SHP77 treated with DMSO at 0.1 percent for 48 hours (cell line): ENCODE measurements around the gene CRIP1.

Experiments used
- DNase-seq: peaks from one replicate; lab custom pipeline; 2025; lab: John Stamatoyannopoulos, UW

Gene CRIP1

DNA sequence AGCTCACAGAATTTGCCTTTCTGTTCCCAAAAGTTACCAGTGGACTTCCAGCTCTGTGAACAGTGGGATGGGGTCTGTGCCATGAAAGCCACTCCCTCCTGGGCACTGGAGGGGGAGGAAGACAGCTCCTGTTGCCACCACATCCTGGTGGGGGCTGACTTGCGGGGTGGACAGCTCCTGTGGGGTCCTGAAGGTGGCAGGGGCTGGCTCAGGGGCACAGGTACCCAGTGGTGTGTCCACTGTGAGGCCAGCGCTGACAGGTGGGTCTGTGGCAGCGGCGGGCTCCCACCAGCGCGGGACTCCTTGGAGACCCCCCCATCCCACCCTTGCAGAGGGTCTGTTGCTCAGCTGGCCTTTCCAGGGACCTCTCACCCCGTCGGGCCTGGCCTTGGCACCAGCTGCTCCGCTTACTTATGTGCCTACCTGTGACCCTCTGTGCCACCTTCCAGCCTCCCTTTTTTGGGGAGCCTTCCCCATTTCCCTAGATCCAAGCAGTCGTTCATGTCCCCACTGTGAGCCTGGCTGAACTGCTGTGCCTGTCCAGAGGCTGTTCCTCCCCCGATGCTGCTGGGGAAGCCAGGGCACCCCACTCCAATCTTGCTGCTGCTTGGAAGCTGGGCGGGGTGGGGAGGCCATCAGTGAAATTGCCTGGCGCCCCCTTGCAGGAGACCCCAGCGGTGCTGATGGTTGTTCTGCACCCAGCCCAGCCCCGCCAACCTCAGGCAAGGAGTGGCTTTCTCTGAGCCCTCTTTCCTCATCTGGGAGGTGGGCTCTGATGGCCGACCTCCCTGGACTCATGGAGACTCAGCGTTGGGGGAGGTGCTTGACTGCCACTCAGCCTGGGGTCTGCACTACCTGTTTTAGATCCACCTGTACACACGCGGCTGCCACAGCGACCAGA lies 6.5 kb downstream of the CRIP1 start:
- no peak for DNase-seq

DNA sequence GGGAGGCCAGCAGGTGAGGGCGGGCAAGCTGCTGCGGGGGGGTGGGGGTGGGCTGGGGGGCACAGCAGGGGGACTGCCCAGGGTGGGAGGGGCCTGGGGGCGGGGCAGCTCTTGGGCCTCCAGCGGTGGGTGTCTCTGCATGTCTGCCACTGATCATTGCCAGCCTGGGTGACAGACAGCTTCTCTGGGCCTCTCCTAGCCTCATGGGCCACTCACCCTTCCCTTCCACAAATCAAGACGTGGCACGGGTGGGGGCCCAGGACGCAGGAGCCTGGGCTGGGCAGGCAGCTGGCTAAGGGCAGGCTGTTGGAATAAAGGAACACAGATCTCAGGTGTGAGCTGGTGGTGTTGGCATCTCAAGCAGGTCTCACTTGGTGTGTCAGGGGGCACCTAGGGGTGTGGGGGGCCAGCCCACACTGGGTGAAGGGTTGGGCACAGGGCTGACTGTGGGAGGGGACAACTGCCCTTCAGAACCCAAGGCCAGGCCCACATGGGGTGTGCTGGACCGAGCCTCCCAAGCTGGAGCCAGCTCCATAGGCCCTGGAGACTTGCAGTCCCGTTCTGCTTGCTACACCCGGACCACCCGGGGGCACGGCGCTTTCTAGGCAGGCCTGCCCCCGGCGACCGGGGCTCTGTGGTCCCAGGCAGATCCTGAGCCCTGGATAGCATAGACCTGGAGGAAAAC lies 7.4 kb downstream of the CRIP1 start:
- DNase-seq: no peak

DNA sequence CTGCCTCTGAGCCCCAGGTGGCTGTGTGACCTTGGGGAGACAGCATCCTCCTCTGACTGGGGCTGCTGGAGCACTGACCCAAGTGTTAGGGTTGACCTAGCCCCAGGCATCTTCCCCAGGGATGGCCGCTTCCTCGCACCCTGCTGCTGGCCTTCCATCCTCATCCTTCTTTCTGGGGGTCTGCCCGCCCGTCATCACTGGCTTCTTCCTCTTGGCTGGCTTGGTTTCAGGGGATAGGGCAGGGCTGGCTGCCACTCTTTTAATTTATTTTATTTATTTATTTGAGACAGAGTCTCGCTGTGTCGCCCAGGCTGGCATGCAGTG lies 7.9 kb downstream of the CRIP1 start:
- no peak for DNase-seq

DNA sequence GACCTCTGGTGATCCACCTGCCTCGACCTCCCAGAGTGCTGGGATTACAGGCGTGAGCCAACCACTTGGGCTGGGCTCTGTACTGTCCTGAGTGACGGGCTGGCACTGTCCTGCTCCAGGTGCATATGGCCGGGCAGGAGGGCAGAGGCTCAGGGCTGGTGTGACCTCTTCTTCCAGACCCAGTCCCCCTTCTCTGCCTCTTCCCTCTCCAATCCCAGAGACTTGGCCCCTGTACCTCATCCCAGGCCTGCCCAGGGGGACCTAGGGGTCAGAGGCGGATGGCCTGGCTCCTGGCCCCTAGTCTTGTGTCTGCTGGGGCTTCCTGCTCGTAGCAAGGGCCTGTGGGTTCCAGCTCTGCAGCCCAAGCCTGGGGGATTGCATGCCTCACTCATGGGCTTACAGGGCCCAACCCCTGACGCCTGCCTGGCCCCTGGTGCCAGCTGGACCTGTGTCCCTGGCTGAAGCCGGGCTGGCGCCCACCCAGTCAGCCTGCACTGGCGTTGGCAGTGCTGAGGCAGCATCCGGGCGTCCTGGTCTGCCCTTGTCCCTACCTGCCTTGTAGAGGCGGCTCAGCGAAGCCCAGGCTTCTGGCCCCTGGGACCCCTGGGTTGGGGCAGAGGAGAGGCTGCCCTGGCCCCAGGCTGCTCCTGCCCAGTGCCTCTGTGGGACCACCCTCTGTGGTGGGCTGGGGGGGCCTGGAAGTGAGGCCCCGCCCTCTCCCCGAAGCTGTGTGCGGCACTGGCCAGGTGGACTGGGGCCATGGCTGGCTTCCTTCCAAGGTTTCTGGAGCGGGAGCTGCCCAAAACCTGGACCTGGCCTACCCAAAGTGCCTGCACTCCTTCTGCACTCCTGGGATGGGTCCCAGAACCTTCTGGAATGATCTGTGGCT lies 8.7 kb downstream of the CRIP1 start:
- no peak for DNase-seq

DNA sequence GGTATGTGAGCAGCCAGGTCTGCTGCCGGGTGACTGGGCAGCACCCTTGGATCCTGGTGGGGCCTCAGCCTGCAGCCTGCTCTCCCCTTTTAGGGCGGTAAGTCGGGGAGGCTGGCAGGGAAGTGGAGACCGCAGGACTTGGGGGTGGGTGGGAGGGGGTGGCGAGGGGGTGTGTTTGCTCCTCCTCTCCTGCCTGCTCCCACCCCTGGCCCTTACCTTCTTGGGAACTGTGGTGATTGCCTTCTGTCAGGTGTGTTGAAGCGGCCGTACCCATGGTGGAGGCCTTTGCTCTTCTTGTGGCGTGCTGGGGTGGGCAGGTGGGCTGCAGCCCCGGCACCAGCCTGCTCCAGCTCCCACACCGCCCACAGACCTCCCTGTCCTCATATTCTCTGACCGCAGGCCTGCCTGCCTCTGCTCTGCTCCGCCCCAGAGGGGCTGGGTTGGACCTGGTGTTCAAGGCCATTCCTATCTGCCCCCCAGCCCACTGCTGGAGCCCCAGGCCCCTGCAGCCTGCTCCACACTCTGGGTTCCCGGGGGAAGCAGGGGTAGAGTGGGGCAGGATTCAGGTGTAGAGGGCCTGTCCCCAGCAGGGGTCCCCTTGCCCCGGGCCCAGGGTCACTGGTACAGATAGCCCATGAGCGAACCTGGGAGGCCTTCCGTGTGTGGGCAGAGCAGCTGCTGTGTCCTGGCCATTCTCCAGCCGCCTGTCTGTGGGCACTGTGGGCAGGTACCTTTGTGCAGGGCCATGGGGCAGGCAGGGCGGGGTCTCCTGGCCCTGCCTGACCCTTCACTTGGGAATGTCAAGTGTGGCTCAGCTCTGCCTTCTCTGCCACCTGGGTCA lies 9.5 kb downstream of the CRIP1 start:
- no peak for DNase-seq

DNA sequence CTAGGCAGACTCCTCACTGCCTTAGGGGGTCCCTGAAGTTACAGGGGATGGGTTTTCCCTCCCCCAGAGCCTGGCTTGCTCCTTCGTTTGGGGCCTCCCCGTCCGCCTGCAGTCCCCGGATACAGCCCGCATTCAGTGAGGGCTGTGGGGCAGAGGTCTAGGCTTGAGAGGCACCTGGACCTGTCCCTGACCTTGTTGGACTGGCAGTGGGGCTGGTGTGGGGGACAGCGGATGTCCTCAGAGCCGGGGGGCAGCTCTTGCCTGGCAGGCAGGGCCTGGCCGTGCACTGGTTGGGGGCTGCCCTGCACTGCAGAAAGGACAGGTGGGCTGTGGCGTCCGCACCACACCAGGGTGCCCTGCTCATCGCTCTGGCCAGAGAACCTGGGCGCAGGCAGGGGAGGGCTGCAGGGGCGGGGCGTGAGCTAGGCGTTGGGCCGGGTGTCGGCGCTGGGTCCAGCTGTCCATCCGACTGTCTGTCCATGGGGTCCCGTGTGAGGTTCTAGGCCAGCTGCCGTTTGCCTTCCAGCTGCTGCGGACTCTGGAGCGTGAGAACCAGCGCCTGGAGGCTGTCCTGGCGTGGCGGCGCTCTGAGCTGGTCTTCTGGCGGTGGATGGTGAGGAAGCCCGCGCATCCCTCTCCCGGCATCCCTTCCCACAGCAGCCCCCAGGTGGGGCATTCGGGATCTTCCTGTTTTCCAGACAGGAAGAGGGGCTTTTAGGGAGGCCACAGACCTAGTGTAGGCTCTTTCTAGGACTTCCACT lies 10.3 kb downstream of the CRIP1 start:
- DNase-seq: no peak

DNA sequence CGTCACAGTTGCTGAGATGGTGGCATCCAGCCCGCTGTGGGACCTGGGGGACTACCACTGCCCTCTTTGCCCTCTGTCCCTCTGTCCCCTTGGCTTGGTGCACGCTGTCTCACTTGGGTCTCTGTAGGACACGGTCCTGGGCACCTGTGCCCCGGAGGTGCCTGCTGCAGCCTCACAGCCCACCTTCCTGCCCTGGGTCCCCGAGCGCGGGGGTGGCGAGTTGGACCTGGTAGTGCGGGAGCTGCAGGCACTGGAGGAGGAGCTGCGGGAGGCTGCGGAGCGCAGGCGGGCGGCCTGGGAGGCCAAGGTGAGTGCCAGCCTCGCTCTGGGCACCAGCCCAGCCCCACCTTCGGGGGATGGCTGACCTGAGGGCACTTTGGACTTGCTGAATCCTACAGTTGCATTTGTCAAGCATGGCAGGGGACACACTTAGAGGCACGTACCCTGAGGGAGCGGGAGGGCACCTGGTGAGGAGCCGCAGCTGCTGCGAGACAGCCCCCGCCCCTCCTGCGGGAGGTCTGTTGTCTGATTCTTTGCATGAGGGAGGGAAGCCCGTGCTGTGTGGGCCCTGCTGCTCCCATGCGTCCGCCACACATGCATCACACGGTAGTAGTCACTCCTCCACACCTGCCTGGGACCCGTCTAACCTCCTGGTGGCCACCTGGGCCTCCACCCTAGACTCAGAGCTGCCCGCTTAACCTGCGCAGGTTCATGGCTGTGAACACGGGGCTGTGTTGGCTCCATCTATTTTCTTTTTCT lies 11.2 kb downstream of the CRIP1 start:
- no peak for DNase-seq

DNA sequence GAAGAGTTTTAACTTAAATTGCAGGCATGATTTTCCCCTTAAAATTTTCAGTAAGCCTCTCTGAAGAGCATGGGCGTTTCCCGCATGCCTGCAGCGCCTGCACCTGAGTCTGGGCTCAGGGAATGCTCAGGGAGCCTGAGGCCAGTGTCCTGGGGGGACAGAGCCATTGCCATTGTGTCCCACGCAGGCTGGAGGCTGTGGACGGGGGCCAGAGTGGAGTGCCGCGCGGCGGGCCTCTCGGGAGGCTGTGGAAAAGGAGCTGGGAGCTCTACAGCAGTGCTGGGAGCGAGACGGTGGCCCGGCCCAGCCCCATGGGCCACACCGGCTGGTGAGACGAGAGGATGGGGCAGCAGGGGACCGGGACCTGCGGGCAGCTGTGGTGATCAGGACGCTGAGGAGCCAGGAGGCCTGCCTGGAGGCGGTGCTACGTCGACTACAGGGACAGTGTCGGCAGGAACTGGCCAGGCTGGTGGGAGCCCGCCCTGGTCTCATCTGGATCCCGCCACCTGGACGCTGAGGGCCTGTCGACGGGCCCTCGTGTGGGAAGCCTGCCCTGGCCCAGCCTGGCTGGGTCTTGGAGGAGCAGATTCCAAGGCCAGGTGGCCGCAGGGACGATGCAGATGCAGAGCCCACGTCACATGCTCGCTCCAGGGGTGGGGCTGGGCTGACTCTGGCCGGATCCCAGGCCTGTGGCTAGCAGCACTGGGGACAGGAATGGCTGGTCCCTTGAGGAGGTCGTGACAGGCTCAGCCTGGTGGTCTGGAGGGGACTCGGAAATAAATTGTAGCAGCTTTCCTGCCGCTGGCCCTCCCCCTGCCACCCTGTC lies 12.0 kb downstream of the CRIP1 start:
- no peak for DNase-seq

DNA sequence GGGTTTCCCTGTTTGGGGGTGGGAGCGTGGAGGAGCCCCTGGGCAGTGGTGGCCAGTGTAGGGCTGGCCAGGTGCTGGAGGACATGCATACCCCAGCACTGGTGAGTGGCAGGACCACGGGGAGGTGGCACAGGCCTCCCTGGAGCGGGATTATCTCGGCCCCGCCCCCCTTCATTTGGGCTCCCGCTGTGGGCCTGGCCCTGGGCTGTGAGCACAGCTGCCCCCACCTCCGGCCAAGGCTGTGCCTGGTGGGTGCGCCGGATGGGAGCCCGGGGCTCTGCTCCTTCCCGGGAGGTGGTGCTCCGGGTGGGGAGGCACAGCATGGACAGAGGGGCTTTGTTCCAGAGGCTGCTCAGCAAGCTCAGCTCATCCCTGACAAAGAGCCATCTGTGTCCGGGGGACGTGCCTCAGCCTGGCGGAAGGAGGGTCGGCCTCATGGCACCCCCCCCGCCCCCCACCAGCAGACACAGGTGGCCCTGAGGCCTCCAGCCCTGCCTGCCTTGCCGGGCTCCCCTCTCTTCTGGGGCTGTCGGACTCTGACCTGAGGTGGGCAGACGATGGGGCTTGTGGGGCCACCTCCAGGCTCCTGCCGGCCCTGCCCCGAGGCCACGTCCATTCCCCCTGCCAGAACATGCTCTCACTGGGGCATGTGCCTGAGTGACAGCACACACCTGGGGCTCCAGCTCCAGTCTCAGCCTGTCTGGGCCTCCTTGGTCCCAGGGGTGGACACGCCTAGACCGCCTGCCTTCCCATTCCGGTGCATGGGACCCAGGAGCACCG lies 12.8 kb downstream of the CRIP1 start:
- DNase-seq: no peak

DNA sequence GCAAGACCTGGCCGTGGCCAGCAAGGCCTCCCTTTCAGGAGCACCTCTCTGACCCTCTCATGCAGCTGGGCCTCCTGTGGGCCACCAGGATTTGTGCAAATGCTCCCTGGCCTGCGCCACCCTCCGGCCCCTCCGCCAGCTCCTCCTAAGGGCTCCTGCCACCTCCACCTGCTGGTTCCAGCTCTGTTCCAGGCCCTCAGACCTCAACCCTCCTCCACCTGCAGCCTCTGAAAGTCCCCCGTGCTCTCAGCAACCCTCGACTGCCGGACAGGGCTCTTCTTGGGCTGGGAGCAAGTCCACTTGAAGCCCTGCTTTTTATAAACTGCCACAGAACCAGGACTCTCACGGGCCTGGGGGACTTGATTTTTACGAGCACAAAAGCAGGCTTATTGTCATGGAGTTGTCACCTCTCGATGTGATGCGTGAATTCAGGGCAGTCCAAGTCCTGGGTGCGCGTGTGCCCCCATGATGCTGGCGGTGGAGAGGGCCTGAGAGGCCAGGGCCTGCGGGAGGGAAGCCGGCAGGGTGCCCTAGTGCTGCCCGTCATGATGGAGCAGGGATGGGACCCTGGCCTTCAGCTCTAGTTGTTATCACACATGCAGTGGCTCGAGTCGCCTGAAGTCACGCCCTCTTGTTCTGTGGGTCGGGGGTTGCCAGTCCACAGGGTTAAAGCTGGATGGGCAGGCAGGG lies 13.5 kb downstream of the CRIP1 start:
- no peak for DNase-seq

DNA sequence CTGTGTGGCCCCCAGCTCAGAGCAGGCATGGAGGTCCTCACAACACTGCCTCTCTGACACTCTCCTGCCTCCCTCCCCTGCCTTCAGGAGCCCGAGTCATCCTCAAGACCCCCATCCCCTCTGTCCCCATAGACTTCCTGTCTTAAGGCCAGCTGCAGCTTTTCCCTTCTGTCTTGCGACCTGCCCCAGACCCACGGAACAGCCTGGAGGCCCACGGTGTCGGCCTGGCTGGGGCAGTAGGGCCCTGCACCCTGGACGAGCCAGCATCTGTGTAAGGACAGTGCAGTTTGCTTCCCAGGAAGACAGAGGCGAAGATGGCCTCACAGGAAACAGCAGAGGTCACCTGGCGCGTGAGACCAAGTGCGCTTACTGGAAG lies 14.0 kb downstream of the CRIP1 start:
- no peak for DNase-seq

DNA sequence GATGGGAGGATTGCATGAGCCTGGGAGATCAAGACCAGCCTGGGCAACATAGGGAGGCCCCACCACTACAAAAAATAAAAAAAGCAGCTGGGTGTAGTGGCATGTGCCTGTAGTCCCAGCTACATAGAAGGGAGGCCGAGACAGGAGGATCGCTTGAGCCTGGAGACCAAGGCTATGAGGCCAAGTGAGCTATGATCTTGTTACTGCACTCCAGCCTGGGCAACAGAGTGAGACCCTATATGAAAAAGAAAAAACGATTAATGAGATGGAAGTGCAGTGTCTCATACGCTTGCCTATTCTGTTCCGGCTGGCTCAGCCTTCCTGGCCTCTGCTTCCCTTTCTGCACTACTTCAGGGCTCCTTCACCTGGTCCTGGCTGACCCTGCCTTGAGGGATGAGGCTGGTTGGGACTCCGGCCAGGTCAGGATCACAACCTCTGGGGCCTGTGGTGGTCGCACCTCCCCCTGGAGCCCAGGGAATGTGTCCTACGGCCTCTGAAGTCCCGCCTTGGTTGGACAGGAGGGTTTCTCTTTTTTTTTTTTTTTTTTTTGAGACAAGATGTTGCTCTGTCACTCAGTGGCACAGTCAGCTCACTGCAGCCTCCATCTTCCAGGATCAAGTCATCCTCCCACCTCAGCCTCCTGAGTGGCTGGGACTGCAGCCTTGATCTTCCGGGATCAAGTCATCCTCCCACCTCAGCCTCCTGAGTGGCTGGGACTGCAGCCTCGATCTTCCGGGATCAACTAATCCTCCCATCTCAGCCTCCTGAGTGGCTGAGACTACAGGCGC lies 15.0 kb downstream of the CRIP1 start:
- DNase-seq: no peak

DNA sequence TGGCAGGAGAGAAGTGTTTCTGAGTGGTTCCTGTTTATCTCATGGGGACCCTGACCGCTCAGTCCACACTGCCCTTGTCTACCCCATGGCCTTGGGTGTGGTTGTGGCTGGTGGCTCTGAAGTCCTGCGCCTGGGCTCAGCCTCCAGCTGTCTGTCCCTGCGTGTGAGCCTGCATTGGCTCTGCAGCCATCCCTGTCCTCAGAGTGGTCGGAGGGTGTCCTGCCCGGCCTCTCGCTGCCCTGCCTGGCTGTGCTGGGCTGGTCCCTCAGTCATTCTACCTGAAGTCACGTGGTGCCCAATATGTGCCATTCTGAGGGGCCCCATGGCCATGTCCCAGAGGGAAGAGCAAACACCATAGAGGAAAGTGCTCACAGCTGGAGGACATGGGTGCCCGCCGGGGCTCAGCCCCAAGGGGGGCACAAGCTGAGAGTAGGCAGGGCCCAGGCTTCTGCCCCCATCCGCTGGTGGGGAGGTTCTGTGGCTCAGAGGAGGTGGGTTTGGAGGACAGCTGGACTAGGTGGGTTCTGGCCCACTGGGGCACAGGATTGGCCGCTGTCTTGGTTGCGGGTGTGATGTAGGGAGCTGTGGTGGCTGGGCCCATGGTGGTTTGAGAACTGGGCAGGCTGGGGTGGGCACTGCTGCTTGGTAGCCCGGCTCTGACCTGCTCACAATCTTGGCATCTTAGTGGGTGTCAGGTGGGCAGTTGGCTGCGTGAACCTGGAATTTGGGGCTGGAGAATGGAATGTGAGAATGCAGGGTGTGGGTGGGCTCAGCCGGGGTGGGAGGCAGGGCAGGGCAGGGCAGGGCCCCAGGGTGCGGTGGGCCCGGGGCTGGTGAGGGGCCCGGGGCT lies 16.0 kb downstream of the CRIP1 start:
- no peak for DNase-seq

DNA sequence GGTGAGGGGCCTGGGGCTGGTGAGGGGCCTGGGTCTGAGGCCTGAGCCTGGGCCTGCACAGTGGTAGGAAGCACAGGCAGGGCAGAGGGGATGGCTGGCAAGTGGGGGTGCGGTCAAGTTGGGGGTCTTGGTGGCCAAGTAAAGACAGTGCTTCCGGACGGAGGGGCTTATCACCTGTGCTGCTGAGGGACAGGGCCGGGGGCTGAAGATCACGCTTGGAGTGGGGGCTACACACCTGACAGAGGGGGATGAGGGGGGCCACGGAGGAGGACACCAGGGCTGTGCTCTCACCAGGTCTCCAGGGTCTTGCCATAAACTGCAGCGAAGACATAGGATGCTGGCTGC lies 16.6 kb downstream of the CRIP1 start:
- no peak for DNase-seq

DNA sequence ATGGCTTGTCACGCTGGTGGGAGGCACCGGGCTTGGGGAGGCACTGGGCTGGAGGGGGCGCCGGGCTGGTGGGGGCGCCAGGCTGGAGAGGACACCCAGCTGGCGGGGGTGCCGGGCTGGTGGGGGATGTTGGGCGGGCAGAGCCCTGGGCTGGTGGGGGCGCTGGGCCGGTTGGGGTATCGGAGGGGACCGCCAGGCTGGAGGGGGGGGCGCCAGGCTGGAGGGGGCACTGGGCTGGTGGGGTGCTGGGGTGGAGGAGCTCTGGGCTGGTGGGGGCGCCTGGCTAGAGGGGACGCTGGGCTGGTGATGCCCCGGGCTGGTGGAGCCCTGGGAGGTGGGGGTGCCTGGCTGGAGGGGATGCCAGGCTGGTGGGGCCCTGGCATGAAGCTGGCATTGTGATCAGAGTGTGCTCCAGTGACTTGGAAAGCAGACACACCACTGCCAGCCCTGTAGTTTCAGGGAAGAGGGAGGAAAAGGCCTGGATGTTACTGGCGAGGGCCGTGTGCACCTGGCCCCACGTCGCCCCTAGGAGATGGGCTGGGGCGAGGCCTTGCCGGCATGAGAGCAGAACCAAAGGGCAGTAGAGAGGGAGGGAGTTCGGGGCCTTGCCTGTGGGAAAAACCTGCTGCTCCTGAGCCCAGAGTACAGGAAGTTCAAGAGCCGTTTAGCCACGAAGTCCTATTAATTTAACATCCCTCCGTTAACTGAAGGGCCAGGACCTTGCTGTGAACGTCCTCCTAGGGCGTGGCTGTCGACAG lies 17.4 kb downstream of the CRIP1 start:
- DNase-seq: no peak

DNA sequence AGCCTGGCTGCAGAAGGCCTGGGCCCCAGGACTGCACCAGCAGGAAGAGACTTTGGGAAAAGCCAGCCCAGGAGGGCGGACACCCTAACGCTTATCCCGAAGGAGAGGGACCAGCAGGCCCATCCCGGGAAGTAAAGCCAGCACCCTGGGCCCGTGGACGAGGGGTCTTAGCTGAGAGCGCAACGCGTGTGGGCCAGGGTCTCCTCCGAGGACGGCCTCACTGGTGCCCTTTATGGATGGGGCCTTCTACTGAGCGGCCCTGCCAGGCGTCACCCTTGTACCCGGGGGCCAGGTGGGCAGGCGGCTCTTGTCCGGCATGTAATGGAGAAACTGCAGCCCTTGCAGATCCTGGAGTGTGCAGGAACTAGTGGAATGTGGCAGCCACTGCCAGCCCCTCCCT lies 18.4 kb downstream of the CRIP1 start:
- DNase-seq: no peak
